GM19043 (cell line): ENCODE data around the gene PHAF1.

Experiments used
- ATAC-seq: cut with Tn5 transposase; IDR thresholded peaks from one replicate; pipeline ENCODE4 v1.9.1; 2021; ENCODE audit warnings: low read depth; ENCODE audit not compliant: unreplicated experiment

PHAF1 gene

DNA sequence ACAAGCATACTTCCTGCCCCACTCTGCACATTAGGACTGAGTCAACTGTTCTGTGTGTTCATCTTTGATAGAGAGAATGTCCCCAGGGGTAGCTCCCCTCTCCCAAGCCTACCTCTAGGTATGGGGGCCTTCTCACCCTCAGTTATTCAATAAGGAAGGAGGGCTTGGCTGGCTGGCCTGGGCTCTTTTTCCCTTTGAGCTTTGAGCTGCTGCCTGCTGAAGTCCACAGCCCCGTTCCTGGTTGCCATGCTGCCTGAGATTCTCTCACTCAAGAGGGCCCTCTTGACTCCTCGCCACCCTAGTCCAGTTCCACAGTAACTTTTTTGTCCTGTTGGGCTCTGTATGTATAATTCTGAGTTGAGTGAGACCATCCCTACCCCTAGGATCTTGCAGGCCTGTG, 36.0 kb downstream of the PHAF1 start:
- ATAC-seq, result no peak

DNA sequence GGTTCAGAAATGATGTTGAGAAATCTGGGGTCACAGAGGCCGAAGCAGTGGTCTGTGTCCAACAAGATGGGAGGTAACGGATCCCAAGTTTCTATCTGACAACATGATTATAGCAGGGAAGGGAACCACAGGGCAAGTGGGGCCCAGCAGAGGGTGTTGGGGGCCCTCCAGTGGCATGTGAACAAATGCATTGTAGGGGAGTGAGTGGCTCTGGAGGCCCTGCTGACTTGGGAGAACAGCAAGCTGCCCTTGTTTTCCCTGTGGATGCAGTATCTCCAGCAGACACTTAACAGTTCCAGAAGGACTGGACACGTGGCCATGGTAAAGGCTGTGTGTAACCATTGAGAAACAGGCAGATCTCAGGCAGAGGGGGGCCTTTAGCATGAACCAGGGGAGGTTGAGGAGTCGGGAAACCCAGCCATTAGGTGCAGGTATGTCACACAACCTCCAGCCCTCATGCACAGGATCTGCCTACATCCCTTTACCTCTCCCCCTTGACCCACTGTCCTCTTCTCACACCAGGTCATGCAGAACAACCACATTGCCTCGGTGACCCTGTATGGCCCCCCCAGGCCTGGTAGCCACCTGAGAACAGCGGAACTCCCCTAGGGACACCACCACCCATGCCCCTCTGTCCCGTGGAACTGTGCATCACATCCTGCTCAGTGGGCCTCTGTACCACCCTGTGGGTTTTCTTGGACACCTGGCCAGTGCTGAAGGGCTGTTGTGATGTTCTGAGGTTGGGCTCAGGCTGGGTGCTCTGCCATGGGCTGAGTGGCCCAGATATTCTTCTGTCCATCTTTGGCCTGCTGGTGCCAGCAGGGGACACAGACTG, 37.0 kb downstream of the PHAF1 start:
- ATAC-seq, result no peak

DNA sequence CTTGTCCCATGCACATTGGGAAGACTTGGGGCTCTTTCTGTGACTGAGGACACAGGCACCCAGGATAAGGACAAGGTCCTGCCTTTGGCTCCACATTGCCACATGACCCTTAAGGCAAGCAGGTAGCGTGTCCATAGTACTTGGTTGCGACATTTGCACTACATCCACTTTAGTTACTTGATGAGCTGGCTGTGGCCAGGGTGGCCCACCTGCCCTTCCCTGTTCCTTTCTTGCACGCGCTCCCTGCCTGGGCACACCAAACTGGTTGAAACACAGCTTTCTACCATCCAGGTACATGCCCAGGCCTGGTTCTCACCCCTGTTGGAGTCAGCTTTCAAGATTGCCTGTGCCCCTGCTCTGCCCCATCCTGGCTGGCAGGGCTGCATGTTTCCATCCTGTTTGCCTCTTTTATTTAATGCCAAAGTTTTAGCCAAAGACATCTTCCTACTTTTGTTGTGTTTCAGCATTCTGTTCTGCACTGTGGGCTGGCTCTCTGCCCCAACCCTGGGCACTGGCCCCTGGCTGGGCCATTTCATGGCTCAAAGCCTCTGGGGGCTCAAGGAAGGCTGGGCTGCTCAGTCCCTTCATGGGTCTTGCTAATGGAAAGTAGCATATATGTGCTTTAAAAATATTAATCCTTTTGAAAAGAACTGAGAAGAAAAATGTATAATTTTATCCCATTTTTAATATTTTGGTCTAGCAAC, 37.8 kb downstream of the PHAF1 start:
- ATAC-seq, result no peak

DNA sequence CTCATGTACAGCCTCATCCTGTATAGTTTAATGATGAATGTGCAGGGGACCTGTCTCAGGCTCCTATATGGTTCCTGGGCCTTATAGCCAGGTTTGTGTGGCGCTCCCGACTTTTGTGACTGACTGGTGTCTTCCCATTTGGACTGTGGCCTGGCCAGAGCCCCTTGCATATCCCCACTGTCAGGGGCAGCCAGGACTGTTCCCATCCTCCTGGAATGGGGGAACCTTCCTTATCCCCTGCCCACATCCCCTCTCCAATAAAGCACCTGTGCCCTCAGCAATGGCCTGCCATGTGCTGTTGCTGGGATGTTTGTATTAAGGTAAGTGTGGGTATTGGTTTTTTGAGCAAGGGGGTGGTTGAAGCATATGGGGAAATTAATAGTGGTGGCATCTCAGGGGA, 38.5 kb downstream of the PHAF1 start:
- ATAC-seq, result no peak

DNA sequence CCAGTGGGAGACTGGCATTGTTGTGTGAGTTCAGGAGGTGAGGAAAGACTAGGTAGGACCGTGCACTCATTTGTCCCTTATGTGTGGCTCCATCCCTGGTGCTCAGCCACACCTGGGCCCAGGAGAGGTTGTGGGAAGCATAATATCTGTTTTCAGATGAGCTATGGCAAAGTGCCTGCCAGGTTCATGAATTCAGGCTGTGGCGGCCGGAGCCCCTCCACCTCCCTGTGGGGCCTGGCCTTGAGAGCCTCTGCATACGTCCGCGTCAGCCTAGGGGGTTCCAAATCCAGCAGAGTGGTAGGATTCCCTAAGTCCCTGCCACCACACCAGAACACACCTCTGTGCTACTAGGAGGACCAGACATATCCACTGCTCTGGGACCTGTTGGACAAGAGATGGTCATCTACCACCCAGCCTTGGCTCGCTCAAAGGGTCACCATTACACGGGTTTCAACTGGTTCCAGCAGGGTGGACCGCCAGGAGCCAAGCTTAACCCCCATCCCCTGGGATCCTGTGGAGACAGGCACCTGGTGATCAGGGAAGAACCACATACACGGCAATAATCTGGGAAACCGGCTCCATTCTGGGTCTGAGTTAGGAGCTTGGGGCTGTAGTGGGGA, 39.0 kb downstream of the PHAF1 start:
- no peak for ATAC-seq

DNA sequence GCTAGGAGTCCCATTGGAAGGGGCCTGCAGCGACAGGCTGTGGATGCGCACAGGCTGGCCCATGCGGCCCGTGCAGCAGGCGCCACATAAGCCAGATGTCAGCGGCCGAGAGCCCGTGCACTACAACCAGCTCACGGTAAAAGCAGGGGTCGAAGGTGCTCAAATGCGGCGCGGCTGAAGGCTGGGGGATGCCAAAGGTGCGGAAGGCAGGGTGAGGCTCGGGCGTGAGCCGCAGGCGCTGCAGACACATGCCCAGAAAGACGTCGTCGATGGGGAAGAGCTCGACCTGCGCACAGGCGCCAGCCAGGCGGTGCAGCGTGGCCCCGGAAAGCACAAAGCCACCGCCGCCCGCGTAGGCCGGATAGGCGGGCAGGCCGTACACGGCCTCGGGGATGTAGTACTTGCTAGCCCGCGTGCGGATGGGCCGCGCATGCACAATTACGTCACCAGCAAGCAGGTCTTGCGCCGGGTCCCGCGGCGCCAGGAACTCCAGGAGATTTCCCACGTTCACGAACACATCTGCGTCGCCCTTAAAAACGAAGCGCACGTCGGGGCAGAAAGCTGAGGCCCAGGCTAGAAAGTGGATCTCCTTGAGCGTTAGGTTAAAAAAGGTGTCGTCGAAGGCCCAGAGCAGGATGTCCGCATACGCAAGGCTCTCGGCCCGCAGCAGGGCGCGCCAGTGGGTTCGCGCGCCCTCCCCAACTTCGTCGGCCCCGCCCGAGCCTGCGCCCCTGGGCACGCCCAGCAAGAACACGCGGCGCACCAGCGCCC, 39.7 kb downstream of the PHAF1 start:
- no peak for ATAC-seq

DNA sequence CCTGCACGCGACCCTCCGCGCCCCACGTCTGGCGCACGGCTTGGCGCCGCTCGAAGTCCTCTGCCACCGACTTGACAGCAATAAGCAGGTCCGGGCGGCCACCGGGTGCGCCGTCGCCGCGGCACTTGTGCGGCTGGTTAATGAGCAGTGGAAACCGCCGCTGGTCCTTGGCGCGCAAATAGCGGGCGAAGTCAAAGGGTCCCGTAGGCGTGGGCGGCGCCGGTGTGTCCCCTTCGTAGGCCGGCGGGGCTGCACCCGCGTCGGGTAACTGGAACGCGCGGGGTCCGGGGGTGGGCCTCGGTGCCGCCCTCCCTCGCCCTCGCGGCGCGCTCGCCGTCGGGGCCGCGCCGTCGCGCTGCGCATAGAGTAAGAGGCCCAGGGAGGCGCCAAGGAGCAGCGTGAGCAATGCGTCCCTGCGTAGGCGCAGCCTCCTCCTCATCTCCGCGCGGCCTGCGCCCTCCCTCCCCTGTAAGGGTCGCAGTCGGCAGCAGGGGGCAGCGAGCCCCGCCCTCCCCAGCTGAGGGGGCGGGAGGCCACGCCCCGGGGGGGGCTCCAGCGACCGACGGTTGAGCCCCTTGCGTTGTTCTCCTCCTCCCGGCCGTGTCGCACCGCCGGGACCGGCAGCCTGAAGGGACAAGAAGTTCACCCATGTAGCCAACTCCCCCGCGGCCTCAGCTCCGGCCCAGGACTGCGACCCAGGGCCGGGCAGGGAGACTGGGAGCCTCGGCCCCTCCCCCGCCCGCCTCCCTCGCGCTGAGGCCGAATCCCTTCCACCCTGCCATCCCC, 40.5 kb downstream of the PHAF1 start:
- ATAC-seq, result no peak

DNA sequence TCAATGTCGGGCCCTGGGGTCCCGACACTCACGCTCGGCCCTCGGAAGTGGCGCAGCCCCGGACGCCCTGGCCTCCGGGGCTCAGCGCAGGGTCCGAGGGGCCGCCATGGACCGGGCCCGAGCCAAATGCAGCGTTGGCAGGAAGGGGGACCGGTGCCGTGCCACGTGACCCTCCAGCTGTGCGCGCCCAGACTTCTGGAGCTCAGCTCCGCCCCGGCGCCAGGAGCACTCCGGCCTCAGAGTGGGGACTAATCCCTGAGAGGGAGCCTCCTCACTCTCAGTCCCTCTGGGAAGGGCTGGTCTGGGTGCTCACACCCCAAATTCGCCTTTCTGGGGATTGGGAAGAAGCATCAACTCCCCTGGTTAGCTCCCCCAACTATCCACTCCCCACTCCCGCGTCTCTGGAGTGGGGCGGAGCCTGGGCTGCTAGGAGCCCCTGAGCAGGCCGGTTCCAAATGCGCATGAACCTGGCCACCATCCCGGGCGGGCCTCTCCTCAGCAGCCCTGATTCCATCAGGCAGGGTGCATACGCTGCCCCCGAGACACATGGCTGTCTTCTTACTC, 41.2 kb downstream of the PHAF1 start, which contains the start of gene B3GNT9:
TSS of gene B3GNT9 (minus strand) at position 166 of the 564 bp plus-strand sequence. CDS start 513 bp downstream, outside the sequence.
- no peak for ATAC-seq

DNA sequence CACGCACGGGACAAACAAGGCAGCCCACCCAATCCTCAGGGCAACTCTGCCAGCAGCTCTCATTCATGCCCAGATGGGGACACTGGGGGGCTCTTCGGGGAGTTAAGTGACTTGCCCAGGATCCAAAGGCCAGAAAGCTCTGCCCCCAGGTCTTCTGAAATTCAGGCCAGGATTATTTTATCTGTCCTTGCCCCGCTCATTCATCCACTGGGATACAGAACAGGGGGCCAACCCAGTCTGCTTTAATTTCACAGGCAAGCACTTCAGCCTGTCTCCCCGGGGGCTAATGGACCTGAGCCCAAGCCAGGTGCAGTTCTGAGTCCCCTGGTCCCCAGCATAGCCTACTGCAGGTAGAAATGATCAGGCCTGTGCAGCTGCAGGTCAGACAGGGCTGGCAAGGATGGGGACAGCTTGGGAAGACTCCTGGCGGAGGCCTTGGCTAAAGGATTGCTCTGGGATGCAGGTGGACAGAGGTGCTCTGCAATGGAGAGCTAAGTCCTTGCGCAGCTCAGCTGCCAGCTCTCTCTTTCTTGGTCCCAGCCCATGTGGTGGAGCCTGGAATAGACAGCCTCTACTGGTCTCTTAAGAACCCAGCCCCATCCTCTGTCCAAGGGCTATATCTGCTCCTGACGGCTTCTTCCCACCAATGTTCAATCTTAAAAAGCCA, 41.8 kb downstream of the PHAF1 start:
- ATAC-seq, result no peak

DNA sequence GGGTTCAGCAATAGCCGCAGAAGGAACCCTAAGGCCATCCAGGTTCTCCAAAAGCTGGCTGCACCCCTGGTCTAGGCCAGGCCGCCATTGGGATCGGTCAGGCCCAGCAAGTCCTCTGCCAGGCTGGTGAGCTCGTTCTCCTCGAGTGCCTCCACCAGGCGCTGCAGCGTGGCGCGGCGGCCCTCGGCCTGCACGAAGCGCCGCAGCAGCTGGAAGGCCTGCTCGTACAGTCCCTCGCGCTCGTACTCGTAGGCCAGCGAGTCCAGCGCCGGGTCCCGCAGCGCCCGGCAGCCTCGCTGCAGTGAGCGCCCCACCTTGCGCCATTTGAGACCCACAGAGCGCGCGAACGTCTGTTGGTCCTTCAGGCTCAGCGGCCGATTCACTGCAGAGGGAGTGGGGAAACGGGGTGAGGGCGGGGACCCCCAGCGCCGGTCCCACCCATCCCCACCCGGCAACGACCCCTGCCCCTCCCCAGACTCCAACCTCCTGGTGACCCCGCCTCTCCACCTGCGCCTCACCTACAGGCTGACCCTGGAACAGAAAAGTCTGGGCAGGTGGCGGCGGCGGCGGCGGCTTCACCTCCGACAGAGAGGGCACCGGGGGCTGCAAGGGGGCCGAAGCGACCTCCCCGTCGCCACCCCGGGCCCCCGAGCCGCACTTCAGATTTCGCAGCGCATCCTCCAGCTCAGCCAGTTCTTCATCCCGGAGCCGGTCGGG, 45.0 kb downstream of the PHAF1 start:
- ATAC-seq, result no peak

DNA sequence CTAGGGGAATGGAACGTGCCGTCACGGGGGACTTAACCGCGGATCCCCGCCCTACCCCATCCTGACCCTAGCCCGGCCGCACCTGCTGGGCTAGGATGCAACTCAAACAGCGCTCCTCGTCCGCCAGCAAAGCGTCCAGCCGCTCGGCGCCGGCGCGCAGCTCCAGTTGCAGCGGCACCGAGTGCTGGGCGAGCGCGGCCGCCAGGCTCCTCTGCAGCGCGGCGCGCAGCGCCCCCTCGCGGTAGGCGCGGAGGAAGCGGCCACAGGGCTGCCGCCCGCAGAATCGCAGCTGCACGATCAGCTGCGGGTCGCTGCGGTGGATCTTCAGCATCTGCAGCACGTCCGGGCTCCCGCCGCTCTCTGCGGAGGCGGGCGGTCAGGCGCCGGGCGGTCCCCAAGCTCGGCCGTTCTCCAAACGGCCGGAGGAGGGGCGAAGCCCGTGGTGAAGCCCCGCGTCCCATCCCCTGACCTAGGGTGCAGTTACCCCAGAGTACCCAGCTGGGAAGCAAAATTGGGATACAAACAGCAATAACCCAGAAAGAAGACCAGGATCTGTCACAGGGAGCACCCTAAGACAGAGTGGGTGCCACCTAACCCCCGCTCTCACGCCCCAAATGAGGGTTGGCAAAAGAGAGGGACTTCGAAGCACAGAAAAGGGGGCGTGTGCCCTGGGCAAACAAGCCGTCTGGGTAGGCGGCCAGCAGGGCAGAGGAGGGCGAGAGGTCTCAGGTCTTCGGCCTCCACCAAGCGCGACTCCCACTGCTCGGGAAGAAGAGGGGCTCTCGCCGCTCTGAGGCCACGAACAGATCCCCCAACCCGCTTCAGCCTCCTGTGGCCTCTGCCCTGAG, 45.8 kb downstream of the PHAF1 start:
- no peak for ATAC-seq

DNA sequence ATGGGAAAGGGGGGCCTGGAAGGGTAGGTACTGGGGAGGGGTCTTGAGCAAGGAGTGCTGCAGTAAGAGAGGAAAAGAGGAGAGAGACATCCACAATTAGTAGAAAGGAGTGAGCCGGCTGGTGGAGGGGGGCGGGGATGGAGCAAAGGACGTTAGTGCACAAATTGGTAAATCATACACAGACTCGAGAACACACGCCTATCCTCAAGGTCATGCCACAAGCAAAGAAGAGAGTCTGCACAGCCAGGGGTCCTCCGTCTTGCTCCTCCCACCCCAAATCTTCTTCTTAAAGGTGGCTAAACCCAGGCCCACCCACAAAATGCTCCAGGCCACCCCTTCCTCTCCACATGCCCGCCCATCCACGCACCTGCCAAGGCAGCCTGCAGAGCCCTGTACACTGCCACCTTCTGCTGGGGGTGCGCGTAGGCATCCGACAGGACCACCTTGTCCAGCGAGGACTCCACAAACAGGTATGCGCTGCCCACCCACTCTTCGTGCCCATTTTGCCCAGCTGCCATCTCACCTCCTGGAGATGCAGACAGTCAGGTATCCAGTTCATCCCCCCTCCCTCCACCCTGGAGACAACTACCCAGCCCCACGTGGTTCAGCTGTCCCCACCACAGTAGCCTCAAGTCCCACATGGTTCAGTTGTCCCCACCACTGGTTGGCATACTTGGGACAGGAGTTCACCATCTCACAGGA, 46.6 kb downstream of the PHAF1 start:
- no peak for ATAC-seq

DNA sequence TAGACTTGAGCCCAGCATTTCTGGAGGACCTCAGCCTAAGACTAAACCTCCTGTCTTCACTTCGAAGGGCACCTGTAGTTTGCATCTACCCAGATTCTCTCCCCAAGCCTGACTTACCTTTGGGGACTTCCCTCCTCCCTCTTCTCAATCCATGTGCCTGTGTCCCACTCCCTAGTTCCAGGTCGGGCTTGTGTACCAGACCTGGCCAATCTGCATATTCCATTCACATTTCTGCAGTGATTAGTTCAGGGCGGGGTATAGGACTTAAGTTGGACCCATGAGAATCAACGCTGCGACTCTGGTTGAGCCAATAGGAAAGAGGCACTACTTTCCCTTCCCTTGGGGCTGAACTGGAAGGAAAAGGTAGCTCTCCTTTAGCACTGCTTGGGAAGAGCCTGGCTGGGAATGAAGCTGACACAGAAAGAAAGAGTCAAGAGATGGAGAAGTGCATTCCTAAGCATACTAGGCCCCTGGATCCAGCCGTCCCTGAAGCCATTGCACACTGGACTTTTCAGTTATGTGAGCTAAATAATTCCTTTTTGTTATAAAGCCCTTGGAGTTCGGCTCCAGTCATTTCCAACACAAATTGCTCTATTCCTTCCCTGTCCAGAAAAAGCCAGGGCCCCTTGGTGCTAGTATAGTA, 47.5 kb downstream of the PHAF1 start:
- no peak for ATAC-seq

DNA sequence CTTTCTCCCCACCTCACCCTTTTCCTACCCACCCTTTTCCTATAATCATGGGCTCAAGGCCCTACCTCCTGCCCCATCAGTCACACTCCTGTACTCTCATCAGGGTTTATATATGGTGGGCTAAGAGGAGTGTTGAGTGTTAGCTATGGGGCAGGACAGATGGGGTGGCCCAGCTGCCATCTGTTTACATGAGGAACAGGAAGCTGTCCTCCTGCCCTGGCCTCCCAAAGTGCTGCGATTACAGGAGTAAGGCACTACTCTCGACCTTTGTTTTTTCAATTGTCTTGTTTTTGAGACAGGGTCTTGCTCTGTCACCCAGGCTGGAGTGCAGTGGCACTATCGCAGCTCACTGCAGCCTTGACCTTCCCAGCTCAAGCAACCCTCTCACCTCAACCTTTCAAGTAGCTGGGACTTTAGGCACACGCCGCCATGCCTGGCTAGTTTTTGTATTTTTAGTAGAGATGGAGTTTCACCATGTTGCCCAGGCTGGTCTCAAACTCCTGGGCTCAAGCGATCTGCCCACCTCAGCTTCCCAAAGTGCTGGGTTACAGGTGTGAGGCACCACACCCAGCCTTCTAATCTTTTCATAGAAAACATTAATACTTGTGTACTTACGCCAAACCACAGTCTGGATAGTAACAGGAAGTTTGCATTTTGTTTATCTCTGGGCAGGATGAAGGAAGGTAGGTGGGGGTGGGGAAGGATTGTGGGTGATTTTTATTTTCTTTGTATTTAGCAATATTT, 48.3 kb downstream of the PHAF1 start:
- no peak for ATAC-seq

DNA sequence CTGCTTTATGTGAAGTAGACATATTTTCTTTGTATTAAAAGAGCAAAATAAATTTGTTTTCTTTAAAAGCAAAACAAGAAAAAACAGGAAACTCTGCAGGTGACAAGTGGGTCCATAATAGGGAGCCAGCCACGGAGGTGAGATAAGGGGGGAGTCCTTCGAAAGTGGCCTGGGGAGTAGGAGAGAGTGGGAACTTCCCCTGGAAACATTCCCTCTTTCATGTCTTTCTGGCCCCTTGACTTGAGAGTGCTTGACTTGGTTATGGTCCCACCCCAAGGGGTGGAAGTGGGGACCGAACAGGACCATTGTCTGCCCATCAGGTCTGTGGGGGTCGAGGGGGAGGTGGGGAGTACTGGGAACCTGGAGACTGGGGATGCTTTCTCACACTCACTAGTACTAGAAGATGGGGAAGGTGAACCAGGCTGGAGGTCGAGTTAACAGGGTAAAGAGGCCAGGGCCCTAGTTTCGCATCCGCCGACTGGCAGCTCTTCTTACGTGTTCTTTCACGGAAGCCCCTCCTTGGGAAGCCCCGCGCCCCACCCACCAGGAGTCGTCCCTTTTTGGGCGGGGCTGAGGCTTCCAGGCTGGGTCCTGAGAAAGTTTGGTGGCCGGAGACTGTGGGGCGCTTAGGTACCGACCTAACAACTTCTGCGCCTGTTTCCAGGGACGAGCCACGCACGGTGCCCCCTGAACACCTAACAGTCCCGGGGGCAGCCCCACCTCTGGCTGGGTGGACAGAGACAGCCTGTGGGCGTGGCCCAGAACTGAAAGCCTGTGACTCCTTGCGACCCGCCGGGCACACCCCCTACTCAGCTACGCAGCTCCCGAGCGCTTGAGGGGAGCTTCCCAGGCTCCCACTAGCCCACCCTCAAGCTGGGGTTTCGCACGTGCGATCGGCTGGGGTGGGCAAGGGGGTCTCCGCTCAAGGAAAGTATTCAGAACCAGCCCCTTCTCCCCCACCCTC, 49.2 kb downstream of the PHAF1 start:
- peak; percentile 22 for ATAC-seq
